EL (cell line): Measurements from ENCODE around the gene COPS8.

Source experiments
- DNase-seq: peaks from one replicate; pipeline ENCODE4 v3.0.0-alpha.2; 2016

Gene COPS8

GRCh38 chr2:237085248-237086221 lies at the start of gene COPS8:
Gene COPS8, plus strand, starts transcription at chr2:237085889. Its CDS starts 76 bp downstream, at chr2:237085965.
- peak; percentile 93 for DNase-seq

- no peak for DNase-seq
Observed at GRCh38 chr2:237039301-237040031, 46.2 kb upstream of the COPS8 start.

- DNase-seq: no peak
Observed at GRCh38 chr2:237041231-237041630, 44.5 kb upstream of the COPS8 start.

- no peak for DNase-seq
Observed at GRCh38 chr2:237042101-237042500, 43.6 kb upstream of the COPS8 start.

GRCh38 chr2:237043866-237044265 lies 41.8 kb upstream of the COPS8 start:
- DNase-seq: no peak

- DNase-seq: no peak
Observed at GRCh38 chr2:237044281-237044680, 41.4 kb upstream of the COPS8 start.

- peak; percentile 59 for DNase-seq
Observed at GRCh38 chr2:237045449-237045848, 40.2 kb upstream of the COPS8 start.

- no peak for DNase-seq
Observed at GRCh38 chr2:237048595-237048994, 37.1 kb upstream of the COPS8 start.

GRCh38 chr2:237051861-237052260 lies 33.8 kb upstream of the COPS8 start:
- no peak for DNase-seq

- no peak for DNase-seq
Observed at GRCh38 chr2:237053066-237053465, 32.6 kb upstream of the COPS8 start.

GRCh38 chr2:237055386-237056100 lies 30.1 kb upstream of the COPS8 start:
- DNase-seq: no peak

- DNase-seq: no peak
Observed at GRCh38 chr2:237056287-237056875, 29.3 kb upstream of the COPS8 start.

- DNase-seq: no peak
Observed at GRCh38 chr2:237057107-237057506, 28.6 kb upstream of the COPS8 start.

- DNase-seq: no peak
Observed at GRCh38 chr2:237057893-237058300, 27.8 kb upstream of the COPS8 start.

GRCh38 chr2:237058423-237058822 lies 27.3 kb upstream of the COPS8 start:
- no peak for DNase-seq

- DNase-seq: no peak
Observed at GRCh38 chr2:237059155-237059875, 26.4 kb upstream of the COPS8 start.

- DNase-seq: peak; percentile 67
Observed at GRCh38 chr2:237060534-237061312, 25.0 kb upstream of the COPS8 start.

- no peak for DNase-seq
Observed at GRCh38 chr2:237061356-237061755, 24.3 kb upstream of the COPS8 start.

- DNase-seq: peak; percentile 28
Observed at GRCh38 chr2:237062585-237062984, 23.1 kb upstream of the COPS8 start.

- DNase-seq: no peak
Observed at GRCh38 chr2:237064203-237065070, 21.3 kb upstream of the COPS8 start.
